ENCODE results near the gene TINCR. TPM values are rescaled to one million over a fixed set of nuclear protein-coding genes. Genes with fewer than 3 reads are reported as not detected.

TINCR gene
- total and polyA plus RNA-seq, 10 donors = 0.05 to 0.73 (median 0.26) TPM; not detected in 2

DNA sequence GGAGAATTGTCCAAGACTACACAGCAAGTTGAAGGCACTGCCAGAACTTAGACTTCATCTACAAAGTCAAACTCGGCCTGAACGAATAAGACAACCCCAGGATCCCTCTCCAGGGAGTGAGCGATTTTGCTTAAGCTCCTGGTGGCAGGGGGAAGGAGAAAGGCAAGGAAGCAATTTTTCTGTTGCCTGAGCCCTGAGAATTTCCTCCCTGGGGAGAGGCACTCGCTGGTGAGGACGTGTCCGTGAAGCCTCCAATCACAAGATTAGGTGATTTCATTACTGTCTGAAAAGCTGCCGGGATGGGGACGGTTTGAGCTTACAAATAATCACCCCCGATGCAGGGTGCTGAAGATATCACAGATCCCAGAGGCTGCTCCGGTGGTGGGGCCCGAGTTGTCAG lies 45.6 kb downstream of the TINCR start:
- DNase-seq = no peak
- Histone ChIP-seq H3K36me3 (no peaks in the 10 kb centered on the region), H3K27ac (no peak overlapping the region), H3K4me1 (no peaks in the 10 kb centered on the region), H3K9me3 (peaks cover 0 to 21% (median 8%) of the 10 kb centered on the region in 8 donors), H3K4me3 (no peak overlapping the region), H3K27me3 (replicated peaks in 1 of 7) (peaks cover 0 to 74% (median 0%) of the 10 kb centered on the region in 7 donors)
- intact Hi-C loops (cut with DNase I; ENCODE audit: low total_unique reads) = no loop called here
- 53 to 65% (median 63%) methylated on average over 11 of the region's 11 CpGs for WGBS, 5 donors
- TF ChIP-seq, protein P1, sequence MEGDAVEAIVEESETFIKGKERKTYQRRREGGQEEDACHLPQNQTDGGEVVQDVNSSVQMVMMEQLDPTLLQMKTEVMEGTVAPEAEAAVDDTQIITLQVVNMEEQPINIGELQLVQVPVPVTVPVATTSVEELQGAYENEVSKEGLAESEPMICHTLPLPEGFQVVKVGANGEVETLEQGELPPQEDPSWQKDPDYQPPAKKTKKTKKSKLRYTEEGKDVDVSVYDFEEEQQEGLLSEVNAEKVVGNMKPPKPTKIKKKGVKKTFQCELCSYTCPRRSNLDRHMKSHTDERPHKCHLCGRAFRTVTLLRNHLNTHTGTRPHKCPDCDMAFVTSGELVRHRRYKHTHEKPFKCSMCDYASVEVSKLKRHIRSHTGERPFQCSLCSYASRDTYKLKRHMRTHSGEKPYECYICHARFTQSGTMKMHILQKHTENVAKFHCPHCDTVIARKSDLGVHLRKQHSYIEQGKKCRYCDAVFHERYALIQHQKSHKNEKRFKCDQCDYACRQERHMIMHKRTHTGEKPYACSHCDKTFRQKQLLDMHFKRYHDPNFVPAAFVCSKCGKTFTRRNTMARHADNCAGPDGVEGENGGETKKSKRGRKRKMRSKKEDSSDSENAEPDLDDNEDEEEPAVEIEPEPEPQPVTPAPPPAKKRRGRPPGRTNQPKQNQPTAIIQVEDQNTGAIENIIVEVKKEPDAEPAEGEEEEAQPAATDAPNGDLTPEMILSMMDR (IDR thresholded peaks at IDR 0.05 in 8 of 11, conservative IDR thresholded peaks at IDR 0.05 in 3 of 11) = no peak

DNA sequence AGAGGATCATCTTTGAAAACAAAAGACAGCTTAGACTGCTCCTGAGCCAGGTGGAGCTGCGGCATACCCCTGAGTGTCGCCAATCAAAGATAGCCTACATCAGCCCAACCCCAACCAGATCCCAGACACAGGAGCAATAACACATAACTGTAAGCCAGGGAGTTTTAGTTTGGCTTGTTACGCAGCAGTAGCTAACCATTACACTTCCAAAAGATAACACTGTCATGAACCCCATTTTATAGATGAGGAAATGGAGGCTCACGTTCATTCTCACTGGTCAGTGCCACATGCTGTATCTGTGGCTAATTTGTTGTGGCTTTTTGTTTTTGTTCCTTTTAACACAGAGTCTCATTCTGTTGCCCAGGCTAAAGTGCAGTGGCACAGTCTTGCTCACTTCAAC lies 47.3 kb downstream of the TINCR start:
- WGBS, 5 donors = 83 to 95% (median 92%) methylated on average over 4 of the region's 4 CpGs
- H3K27ac ChIP-seq = no peak overlapping the region
- no peak overlapping the region for H3K4me3 ChIP-seq
- H3K9me3 ChIP-seq = peaks cover 0 to 37% (median 24%) of the 10 kb centered on the region in 8 donors
- no peak for TF ChIP-seq POLR2AphosphoS5 (IDR thresholded peaks at IDR 0.05)
- TF ChIP-seq POLR2A (IDR thresholded peaks at IDR 0.05) = no peak
- TF ChIP-seq, protein P1 (IDR thresholded peaks at IDR 0.05 in 8 of 11, conservative IDR thresholded peaks at IDR 0.05 in 3 of 11) = no peak
- no peak for DNase-seq
- intact Hi-C loops (cut with DNase I; ENCODE audit: low total_unique reads) = no loop called here
- no peaks in the 10 kb centered on the region for H3K4me1 ChIP-seq
- H3K36me3 ChIP-seq = no peaks in the 10 kb centered on the region
- H3K27me3 ChIP-seq (replicated peaks in 1 of 7) = peaks cover 0 to 62% (median 0%) of the 10 kb centered on the region in 7 donors

DNA sequence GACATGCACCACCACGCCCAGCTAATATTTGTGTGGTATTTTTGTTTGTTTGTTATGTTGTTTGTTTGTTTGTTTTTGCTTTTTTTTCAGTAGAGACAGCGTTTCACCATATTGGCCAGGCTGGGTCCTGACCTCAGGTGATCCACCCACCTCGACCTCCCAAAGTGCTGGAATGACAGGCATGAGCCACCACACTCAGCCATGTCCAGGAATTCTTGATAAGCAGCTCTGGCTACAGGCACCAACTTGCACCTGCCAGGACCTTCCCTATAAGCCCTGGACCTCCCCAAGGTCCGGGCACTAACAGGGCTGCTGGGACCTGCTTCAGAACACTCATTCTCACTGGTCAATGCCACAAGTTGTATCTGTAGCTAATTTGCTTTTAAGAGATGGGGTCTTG lies 48.7 kb downstream of the TINCR start:
- Histone ChIP-seq H3K36me3 (no peaks in the 10 kb centered on the region), H3K27ac (no peak overlapping the region), H3K4me1 (no peaks in the 10 kb centered on the region), H3K9me3 (peaks cover 0 to 51% (median 31%) of the 10 kb centered on the region in 8 donors), H3K4me3 (no peak overlapping the region), H3K27me3 (replicated peaks in 1 of 7) (peaks cover 0 to 59% (median 0%) of the 10 kb centered on the region in 7 donors)
- 58 to 81% (median 66%) methylated on average over 4 of the region's 4 CpGs for WGBS, 5 donors
- DNase-seq = no peak
- TF ChIP-seq POLR2A (IDR thresholded peaks at IDR 0.05) = no peak
- TF ChIP-seq, protein P1 (IDR thresholded peaks at IDR 0.05 in 8 of 11, conservative IDR thresholded peaks at IDR 0.05 in 3 of 11) = no peak
- intact Hi-C loops (cut with DNase I; ENCODE audit: low total_unique reads) = no loop called here

DNA sequence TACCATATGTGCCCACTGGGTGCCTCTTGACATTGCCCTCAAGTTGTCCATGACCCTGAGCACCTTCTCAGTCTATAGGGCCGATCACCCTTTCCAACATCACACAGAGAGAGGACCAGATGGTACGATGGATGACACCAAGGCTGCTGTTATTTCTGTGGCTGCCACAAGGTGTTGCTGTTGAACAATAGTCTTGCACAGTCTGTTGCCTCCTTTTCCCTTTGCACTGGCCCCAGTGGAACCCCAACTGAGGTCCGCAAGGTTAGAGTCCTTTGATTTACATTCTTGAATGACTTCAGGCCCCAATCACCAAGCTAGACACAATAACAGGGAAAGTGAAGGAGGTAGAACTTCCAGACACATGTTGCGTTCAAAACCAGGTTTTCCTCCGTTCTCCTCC lies 52.0 kb downstream of the TINCR start:
- H3K36me3 ChIP-seq = no peaks in the 10 kb centered on the region
- no peaks in the 10 kb centered on the region for H3K4me1 ChIP-seq
- H3K27me3 ChIP-seq (replicated peaks in 1 of 7) = peaks cover 0 to 46% (median 0%) of the 10 kb centered on the region in 7 donors
- no peak overlapping the region for H3K4me3 ChIP-seq
- WGBS, 5 donors = 73 to 83% (median 76%) methylated on average over 5 of the region's 5 CpGs
- no peak overlapping the region for H3K27ac ChIP-seq
- DNase-seq = no peak
- TF ChIP-seq, protein P1 (IDR thresholded peaks at IDR 0.05 in 8 of 11, conservative IDR thresholded peaks at IDR 0.05 in 3 of 11) = no peak
- TF ChIP-seq POLR2AphosphoS5 (IDR thresholded peaks at IDR 0.05) (no peak), POLR2A (IDR thresholded peaks at IDR 0.05) (no peak)
- peaks cover 0 to 53% (median 31%) of the 10 kb centered on the region in 8 donors for H3K9me3 ChIP-seq
- intact Hi-C loops (cut with DNase I; ENCODE audit: low total_unique reads) = no loop called here
